Stimulated activated CD8-positive, alpha-beta memory T cell treated with anti-CD3 and anti-CD28 coated beads, Interleukin-15, amount 100 ng/mL, for 4 hours (primary cell): ENCODE data around the gene AP1S1.
A peak's percentile ranks its signal among the peaks of the same experiment; 100 is the strongest.

Experiments used
- DNase-seq, 2 donors: peaks; one replicate each; pipeline ENCODE4 v3.0.0-alpha.2; 2020; ENCODE audit warnings: low read depth in 2 of 2

AP1S1 gene

DNA sequence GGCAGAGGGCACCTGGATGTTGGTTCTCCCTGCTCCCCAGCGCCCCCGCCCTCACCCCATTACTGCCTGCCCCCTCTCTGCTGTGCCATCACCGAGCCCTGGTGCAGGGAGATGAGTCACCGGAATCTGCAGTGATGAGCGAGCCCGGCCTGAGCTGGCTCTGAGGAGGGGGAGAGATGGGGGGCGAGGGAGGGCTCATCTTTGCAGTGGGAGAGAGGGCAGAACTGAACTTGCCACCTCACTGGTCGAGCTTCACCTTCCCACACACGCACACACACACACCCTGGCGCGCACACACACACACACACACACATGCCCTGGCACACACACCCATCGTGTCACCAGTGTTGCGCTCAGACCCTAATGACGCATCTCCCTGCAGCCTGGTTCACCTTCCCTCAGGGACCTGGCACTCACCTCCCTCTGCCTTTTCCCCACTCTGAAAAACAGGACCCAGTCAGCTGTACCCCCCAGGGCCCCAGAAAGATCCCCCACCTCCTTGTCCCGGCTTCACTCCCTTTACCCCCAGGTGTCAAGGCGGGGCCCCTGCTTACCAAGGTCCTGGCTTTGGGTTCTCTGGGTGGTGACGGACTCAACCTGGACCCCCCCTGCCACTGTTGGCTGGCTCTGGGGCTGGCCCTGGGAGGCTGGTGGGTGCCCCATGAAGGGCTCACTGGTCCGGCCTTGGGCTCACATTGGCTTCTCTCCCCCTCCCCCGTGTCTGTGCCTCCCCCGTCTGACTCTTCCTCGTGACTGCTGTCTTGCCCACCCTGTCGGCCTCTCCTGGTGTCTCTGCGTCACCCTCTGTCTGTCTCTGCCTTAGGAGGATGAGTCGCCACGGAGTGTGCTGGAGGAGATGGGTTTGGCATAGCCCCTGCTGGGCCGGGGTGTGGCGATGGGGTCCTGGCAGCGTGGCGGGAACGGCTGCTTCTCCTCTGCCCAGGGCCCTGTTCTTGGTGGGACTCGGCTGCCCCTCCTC lies 5.7 kb downstream of the AP1S1 start:
- no peak for DNase-seq

DNA sequence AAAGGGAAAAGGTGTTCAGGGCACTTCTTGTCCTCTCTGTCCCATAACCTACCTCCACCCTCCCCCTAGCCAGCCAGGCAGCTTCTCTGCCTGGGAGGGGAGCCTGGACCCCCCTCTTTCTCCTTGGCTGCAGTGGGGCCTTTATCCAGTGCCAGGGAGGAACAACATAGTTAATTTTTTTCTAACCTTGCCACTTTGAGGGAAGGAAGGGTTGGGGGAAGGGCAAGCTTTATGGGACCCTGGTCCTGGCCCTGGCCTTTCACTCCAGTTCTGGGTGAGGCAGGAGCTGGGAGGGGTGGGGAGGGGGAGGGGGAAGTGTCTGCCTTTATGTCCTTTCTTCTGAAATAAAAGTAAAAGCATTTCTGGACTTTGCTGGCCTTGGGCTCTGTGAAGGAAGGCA lies 6.6 kb downstream of the AP1S1 start:
- DNase-seq, result no peak

DNA sequence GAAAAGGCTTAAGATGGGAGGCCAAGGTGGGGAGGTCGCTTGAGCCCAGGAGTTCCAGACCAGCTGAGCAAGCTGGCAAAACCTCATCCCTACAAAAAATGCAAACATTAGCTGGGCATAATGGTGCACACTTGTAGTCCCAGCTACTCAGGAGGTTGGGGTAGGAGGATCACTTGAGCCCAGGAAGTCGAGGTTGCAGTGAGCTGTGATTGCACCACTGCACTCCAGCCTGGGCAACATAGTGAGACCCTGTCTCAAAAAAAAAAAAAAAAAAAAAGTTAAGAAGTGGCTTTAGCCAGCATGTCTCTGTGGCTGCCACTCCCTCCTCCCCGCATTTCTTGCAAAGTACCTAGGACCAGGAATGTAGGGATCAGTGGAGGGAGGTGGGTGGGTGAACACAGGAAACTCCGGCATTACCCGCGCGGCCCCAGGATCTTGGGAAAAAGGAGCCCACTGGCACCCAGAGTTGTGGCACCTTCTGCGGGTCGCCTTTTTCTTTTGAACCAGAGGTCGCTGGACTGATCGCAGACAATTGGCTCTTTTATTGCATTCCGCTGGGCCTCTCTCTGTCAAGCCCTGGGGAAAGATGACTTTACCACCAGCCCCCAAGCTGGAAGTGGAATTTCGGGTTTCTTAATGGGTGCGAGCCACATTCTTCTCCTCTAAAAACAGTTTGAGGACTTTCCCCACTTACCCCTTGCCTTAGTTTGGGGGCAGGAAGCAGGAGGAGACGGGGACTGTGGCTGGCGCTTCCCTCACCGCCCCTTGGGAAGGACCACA lies 7.6 kb downstream of the AP1S1 start:
- no peak for DNase-seq

DNA sequence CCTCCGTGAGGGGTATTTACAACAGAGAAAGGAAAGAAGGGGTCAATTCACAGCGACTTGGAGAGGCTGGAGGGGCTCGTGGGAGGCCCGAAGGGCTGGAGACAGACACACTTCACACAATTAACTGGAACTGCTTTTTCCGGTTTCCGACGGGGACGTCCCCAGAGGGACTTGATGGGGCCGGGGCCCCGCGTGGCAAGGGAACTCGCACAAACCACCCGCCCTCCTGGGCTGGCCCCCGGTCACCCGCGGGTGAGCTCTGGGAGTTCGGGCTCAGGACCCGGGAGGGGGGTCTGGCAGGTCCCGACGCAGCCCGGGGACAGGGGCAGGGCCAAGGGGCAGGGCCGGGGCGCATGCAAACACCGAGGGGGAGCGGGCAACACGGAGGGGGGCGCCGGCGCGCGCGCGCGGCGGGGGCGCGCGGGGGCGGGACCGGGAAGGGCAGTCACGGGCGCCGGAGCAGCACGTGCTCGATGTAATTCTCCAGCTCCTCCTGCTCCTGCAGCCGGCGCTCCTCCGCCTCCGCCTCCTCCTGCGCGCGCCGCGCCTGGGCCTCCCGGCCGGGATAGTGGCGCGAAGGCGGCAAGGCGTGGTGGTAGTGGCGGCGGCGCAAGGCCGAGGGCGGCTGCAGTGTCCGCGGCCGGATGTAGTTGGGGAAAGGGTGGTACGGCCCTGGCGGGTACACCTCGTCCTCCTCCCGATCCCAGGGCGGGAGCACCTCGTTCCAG lies 8.4 kb downstream of the AP1S1 start:
- no peak for DNase-seq

DNA sequence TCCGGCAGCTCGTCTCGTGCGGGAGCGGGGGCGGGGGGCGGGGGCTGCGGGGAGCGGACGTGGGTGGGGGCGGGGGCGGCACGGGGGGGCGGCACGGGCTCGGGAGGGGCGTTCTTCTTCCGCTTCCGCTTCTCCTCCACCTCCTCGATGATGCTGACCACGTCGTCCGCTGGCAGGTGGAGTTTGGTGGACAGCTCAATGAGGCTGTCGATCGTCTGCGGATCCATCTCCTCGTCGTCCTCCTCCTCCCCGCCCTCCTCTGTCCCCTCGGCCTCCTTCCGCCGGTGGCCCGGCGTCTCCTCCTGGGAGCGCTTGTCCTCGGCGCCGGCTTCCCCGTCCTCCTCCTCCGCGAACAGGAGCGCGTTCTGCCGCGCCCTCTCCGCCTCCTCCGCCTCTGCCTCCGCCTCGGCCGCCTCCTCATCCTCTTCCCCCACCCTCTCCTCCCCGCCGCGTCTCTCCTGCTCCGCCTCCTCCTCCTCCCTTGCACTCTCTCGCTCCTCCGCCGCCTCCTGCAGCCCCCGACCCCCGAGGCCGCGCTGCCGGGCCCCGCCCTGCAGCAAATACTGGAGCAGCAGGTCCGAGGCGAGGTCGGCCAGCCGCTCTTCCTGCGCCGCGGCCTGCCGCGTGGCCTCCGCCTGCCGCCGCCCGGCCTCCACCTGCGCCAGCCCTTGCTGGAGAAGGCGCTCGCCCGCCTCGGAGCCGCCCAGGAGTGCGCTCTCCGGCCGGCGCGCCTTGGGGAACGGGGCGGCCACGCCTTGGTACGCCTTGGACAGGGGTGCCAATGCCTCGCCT lies 9.2 kb downstream of the AP1S1 start:
- no peak for DNase-seq

DNA sequence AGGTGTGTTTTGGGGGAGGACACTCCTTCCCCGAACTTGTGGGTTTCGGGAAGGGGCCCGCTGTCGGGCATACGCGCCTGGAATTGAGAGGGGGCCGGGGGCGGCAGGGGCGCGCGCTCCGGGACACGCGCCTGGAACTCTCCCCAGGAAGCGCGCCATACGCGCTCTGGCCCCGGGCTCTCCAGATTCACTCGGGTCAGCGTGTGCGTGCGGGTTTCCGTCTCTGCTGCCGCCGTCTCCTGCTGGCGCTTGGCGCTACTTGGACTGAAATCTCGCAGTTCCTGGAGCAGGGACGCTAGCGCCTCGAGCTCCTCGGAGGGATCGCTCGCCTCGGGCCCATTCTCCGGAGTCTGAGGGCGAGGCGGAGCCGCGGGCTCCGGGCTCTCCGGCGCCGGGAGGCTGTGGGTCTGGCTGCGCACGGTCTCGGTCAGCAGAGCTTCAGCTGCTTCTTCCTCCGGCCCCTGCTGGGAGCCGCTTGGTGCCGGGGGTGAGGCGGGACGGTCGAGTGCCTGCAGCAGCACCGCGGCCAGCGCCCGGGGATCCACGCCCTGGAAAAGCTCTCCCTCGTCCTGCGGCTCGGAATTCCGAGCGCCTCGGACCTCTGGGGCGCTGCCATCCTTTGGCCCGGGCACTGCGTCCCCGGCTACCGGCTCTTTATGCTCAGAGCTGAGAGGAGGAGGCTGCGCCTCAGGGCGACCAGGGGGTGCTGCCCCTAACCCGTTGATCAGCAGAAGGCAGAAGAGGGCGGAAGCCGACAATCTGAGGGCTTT lies 10.0 kb downstream of the AP1S1 start:
- no peak for DNase-seq

DNA sequence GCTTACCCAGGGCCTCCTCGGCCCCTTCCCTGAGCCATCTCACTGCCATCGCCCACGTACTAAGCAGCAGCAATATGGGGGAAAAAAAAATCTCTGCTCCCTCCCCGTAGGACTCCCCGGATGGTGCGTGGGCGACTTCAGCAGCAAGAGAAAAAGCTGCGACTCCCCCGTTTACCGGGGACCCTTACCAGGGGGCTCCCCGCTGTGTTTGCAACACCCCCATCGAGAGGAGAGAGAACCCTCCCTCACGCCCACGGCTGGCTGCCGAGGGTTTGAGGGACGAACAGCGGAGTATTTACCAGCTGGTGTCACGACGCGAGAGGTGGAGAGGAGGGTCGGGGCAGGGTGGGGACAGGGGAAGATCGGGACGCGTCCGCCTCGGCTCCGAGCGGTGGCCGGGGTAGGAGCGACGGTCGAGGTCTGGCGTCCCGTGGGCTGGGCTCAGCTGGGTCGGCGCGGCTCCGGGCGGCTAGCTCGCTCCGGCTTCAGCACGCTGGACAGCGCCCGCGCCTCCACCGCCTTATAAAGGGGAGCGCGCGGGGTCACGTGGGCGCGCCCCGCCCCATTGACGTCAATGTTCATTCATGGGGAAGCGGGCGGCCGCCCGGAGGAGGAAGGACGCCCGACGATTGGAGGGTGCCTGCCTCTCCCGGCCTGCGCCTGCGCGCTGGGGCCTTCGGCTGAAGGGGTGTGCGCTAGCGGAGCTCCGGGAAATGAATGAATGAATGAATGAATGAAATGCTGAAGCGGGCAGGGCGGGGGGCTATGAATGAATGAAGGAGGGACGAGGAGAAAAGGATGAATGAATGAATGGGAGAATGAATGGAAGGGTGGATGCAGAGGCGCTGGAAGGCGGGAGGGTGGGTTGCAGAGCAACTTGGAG lies 11.0 kb downstream of the AP1S1 start, which contains the start of gene VGF:
VGF (minus strand) TSS at position 495 of the 883 bp plus-strand sequence. CDS start 726 bp downstream, outside the sequence.
- peak; percentile 72 to 76 for DNase-seq

DNA sequence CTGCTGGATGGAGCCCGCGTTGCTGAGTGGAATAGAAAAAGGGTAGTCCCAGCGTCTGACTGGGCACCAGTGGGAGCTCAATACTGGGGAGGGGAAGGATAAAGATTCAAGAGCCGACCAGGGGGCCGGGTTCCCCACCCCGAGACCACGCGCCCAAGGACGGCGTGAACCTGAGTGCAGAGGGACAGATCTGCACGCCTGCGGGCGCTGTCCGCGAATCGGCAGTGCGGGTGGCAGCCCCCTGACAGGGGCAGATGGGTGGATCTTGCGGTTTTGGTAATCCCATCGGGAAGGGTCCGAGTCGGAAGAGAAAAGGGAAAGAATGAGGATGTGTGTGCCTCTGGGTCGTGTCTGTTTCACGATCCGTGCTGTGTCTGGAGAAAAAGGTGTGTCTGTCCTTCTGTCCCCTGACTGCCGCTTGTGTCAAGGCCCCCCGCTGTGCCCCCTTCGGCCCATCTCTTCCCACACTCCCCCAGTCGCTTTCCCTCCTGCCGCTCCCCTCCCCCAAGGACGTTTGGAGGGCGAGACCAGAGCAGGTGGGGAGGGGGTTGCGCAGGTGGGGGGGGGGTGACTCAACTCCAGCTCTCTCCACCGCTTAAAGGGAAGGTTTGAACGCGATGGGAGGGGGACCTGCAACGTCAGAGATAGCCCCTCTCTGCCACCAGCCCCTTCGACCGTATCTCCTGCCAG lies 11.8 kb downstream of the AP1S1 start:
- no peak for DNase-seq

DNA sequence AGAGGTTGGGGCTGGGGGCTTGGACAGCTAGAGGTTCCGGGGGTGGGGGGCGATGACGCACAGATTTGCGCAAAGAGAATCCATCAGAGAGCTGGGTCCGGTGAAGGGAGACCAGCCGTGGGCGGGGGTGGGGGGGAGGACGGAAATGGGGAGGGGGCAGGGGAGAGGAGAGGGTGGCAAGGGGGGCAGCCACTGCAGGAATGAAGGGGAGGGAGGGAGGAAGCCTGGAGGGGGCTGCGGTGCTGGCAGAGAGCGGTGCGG lies 12.3 kb downstream of the AP1S1 start:
- no peak for DNase-seq

DNA sequence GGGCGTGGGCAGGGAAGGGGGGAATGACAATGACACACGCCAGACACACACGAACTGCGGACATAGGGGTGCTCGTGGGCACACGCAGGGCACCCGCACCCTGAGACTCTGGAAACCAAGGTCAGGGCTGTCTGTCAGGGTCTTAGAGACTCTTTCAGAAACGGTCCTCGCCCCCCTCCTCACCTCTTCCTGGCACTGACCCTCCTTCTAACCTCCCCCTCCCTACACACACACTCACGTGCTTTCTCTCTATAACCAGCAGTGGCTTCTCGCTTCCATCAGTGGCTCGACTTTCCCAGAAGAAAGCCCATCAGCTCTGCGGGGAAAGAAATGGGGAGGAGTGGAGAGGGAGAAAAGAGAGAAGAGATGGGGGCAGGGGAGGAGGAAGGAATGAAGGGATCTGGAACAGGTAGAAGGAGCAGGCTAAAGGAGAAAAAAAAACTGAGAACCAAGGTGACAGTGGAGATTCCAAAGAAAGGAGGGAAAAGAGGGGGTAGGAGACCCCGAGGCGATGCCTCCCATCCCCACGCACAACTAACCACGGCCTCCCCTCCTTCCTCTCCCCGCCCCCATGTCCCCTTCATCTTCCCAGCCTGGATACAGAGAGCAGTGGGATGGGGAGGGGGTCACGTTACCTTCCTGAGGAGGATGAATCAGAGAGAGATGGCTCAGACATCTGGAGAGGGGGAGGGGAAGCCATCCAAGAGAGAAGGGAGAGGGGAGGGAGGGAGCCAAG lies 12.8 kb downstream of the AP1S1 start:
- no peak for DNase-seq

DNA sequence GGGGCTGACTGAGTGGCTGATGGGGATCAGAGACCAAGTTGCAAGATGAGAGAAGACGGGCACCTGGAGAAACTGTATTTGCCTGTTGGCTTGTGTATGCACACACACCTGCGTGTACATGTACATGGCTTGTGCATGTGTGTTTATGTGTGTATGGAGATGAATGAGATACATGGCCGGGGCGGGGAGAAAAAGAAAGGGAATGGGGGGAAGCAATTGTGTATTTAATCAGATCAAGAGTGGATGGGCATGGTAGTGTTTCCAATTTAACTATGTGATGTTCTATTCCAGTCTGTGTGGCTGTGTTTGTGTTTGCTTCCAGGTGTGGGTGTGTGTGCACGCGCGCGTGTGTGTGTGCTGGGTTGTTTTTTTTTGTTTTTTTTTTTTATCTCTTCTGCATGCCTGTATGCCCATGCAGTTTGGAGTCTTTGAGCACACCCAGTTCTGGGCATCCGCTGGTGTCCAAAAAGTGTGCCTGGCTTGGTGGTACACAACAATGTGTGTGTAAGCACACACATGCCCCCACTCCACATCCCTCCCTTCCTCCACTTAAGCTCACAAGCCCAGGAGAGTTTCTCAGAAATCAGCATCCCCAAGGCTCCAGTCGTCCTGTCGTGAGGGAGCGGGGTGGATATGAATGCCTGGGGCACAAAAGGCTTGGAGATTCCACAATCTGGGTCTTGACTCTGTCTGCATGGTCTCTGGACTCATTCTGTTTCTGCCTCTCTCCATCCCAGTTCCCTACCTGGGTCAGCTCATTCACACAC lies 13.6 kb downstream of the AP1S1 start:
- no peak for DNase-seq

DNA sequence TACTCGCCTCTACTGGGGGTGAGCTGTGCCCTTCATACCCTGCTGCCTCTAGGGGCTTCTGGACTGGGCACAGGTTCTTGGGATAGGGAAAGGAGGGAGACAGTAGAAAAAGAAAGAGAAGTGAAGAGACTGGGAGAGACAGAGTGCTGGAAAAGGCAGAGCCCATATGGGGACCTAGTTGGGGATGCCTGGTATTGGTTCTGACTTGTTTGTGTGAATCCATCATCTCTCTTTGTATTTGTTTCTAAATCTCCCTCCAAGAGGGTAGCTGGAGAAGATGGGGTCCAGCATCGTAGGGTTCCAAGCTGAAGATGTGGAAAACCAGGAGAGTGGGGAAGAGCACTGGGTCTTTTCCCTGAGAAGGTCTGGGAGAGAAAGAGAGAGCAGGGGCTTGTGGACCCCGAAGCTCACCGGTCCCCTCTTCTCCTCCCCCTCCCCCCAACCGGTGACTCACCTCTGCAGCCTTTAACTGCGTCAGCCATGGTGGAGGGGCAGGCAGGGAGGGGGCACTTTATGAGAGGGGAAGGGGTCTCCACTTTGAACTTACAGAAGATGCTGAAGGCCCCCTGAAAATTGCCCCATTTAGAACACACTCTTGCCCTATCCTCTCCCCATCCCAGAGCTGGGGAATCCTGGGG lies 14.3 kb downstream of the AP1S1 start:
- no peak for DNase-seq

DNA sequence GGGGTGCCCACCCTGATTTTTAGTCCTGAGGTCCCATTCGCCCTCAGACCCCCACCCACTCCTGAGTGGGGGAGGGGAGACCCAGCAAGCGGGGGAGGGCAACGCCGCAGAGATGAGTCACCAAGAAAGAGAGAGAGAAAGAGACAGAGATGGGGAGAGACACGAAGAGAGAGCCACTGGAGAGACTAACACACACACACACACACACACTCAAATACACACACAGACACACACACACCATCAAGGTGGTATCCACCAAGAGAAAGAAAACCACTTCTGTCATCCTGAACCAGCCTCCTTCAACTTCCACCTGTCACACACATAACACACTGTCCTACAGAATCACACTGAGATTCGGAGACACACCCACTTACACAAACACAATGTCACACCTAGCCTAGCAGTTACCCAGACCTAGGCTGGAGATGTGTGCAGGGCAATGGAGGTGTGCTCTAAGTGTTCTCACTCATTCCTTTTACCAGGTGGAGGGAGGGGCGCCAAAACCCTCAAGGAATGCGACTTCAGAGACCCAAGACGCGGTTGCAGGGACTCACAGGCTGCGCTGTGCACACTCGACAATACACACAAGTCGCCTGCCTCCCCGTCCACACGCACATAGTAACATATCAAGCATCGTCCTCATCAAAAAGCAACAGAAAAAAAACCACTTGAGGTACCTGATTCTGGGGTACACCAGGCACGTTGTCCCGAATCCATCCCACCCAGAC lies 15.0 kb downstream of the AP1S1 start:
- no peak for DNase-seq

DNA sequence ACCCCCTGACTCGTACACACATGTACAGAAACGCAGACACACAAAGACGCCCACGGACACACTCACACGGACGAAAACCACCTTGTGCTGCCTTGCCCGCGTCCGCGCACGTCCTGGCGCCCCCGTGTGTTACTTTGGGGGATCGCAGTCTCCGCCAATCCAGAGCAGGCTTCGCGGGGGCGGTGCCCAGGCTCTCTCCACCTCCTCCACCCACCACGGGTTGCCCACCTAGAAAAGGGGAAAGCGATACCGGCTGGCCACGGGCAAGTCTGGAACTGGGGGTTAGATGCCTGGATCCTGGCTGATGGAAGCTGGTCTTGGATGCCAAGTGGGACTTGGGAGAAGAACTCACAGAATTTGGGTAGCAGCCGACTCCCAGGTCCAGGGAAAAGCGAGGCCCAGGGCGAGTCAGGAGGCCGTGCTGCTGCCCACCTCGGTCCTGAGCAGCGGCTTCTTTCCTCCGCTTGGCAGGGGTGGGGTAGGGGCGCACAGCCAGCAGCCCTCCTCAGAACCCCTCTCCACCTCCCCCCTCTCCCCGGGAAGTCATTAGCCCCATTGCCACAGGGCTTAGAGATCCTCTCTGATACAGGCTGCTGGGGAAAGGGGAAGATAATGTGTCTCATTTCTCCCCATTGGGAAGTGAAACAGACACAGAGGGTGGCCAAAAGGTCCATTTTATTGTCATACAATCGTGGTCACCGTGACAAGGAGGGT lies 15.7 kb downstream of the AP1S1 start:
- DNase-seq, result peak; percentile 61 to 62

DNA sequence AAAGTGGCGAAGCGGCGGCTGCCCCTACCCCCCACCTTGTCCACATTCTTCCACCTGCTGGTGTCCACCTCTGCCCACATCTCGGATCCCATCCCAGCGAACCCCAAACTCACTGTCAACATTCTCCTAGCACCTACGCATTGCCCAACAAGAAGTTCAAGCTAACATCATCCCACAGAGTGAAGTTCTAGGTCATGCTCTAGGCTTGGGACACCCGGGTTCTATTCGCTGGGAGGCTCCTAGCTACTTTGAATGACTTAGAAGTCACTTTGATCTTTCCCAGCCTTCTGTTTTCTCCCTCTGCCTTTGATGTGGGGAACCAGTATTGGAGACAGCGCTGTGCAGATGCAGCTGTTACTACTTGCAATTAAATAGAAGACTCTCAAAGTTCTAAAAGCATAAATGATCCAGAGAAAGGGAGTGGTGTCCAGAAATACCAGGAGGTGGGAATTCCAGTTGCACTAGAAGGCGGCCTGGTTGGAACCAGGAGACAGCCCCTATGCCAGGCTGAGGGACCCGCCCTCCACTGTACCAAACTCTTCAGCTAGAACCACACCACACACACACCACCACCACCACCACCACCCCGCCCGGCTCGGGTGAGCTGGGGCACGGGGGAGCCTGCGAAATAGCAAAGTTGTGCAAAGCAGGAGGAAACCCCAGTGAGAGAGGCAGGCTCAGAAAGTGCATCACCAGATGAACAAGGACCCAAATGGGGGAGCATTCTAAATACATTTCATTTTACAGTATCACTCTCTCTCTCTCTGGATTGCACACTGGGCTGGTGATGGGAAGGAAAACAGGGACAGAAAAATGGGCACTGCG lies 16.6 kb downstream of the AP1S1 start:
- no peak for DNase-seq
